ENCODE measurements around the gene UBE2E2. TPM values are rescaled to one million over a fixed set of nuclear protein-coding genes. Genes with fewer than 3 reads are reported as not detected.

The UBE2E2 gene
- total and polyA plus RNA-seq, 2 donors from 2014 or later, result 40.9 to 61.7 TPM

DNA sequence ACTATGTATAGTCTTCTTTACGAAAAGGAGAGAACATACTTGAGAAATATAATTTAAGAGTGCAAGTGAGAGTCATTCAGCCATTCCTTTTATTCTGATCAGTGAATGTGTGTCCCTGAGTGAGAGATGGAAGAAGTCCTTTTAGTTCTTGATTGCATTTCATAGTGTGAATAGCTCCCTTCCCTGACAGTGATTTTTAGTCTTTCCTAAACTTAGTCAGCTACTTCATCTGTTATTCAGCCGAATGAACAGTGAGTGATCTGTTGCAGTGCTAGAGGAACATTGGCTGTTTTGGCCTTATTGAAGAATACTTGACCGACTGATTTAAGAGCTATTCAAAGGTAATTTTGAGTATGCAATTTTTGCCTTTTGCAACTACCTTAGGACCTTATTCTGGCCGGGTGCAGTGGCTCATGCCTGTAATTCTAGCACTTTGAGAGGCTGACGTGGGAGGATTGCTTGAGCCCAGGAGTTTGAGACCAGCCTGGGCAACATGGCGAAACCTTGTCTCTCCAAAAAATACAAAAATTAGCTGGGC lies 45.5 kb downstream of the UBE2E2 start:
- no peak overlapping the region for H3K27ac ChIP-seq (ENCODE audit: low read depth in 2 of 2, low read length in 2 of 2)
- H3K9me3 ChIP-seq (ENCODE audit: control insufficient read depth in 2 of 3, insufficient read depth in 1 of 3, low read length in 3 of 3), result no peaks in the 10 kb centered on the region
- H3K4me3 ChIP-seq (ENCODE audit: low read length in 3 of 3), result no peak overlapping the region
- no peak for FAIRE-seq
- no peaks in the 10 kb centered on the region for H3K36me3 ChIP-seq (ENCODE audit: control insufficient read depth in 2 of 3, insufficient read depth in 3 of 3, low read length in 3 of 3)
- TF ChIP-seq CTCF (IDR thresholded peaks at IDR 0.05; ENCODE audit: borderline replicate concordance, extremely low read depth, insufficient read depth), result no peak
- H3K27me3 ChIP-seq (ENCODE audit: control insufficient read depth, insufficient read depth, low read length), result no peaks in the 10 kb centered on the region
- H3K9ac ChIP-seq (ENCODE audit: low read length in 3 of 3), result no peak overlapping the region
- H3K4me1 ChIP-seq (ENCODE audit: control insufficient read depth in 2 of 3, insufficient read depth in 2 of 3, low read depth in 1 of 3, low read length in 3 of 3), result no peaks in the 10 kb centered on the region
- no peak for DNase-seq
- intact Hi-C loops (cut with DNase I), result no loop called here

GRCh38 chr3:23249961-23250360 lies 46.8 kb downstream of the UBE2E2 start:
- no peak for TF ChIP-seq CTCF (IDR thresholded peaks at IDR 0.05; ENCODE audit: borderline replicate concordance, extremely low read depth, insufficient read depth)
- intact Hi-C loops (cut with DNase I), result no loop called here
- Histone ChIP-seq H3K27ac (ENCODE audit: low read depth in 2 of 2, low read length in 2 of 2) (no peak overlapping the region), H3K9ac (ENCODE audit: low read length in 3 of 3) (no peak overlapping the region), H3K9me3 (ENCODE audit: control insufficient read depth in 2 of 3, insufficient read depth in 1 of 3, low read length in 3 of 3) (no peaks in the 10 kb centered on the region), H3K27me3 (ENCODE audit: control insufficient read depth, insufficient read depth, low read length) (no peaks in the 10 kb centered on the region), H3K36me3 (ENCODE audit: control insufficient read depth in 2 of 3, insufficient read depth in 3 of 3, low read length in 3 of 3) (no peaks in the 10 kb centered on the region), H3K4me1 (ENCODE audit: control insufficient read depth in 2 of 3, insufficient read depth in 2 of 3, low read depth in 1 of 3, low read length in 3 of 3) (peaks cover 0 to 8% (median 0%) of the 10 kb centered on the region in 3 donors), H3K4me3 (ENCODE audit: low read length in 3 of 3) (no peak overlapping the region)
- FAIRE-seq, result no peak
- no peak for DNase-seq

DNA sequence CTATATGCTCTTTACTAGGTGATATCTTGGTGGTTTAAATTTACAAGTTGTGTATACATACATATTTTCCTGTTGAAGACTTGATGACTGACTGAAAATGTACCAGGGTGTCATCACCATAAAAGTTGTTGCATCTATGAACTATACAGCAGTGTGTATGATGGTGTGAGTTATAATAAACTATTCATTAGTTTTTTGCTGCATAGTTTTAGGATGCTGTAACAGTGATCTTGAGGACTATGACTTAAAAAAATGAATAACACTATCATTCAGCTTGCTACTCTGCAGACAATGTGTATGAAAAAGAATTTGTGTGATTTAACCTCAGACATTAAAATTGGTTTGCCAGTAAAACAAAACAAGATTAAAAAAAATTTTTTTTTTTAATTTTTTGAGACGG lies 49.0 kb downstream of the UBE2E2 start:
- Histone ChIP-seq H3K4me1 (ENCODE audit: control insufficient read depth in 2 of 3, insufficient read depth in 2 of 3, low read depth in 1 of 3, low read length in 3 of 3) (peaks cover 0 to 16% (median 2%) of the 10 kb centered on the region in 3 donors), H3K9me3 (ENCODE audit: control insufficient read depth in 2 of 3, insufficient read depth in 1 of 3, low read length in 3 of 3) (no peaks in the 10 kb centered on the region), H3K36me3 (ENCODE audit: control insufficient read depth in 2 of 3, insufficient read depth in 3 of 3, low read length in 3 of 3) (no peaks in the 10 kb centered on the region), H3K9ac (ENCODE audit: low read length in 3 of 3) (no peak overlapping the region), H3K4me3 (ENCODE audit: low read length in 3 of 3) (no peak overlapping the region), H3K27me3 (ENCODE audit: control insufficient read depth, insufficient read depth, low read length) (no peaks in the 10 kb centered on the region), H3K27ac (ENCODE audit: low read depth in 2 of 2, low read length in 2 of 2) (no peak overlapping the region)
- intact Hi-C loops (cut with DNase I), result no loop called here
- no peak for TF ChIP-seq CTCF (IDR thresholded peaks at IDR 0.05; ENCODE audit: borderline replicate concordance, extremely low read depth, insufficient read depth)
- no peak for DNase-seq
- no peak for FAIRE-seq

DNA sequence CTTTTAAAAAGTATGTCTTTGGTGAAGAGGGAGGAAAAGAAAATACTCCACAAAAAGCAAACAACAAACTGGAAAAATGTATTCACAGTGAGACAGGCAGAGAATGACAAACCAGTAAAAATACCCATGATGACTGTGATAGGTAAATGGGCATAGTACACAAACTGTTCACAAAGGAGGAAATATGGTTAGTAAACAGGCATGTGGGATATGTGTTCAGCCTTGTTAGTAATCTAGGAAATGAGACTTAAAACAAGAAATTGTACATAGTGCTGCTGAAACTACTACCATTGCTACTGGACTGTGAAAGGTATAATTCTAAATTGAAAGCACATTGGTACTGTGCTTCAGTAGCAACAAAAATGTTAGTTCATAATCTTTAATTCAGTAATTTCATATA lies 50.1 kb downstream of the UBE2E2 start:
- Histone ChIP-seq H3K4me3 (ENCODE audit: low read length in 3 of 3) (no peak overlapping the region), H3K36me3 (ENCODE audit: control insufficient read depth in 2 of 3, insufficient read depth in 3 of 3, low read length in 3 of 3) (no peaks in the 10 kb centered on the region), H3K27ac (ENCODE audit: low read depth in 2 of 2, low read length in 2 of 2) (no peak overlapping the region), H3K9ac (ENCODE audit: low read length in 3 of 3) (no peak overlapping the region), H3K4me1 (ENCODE audit: control insufficient read depth in 2 of 3, insufficient read depth in 2 of 3, low read depth in 1 of 3, low read length in 3 of 3) (peaks cover 0 to 16% (median 2%) of the 10 kb centered on the region in 3 donors), H3K27me3 (ENCODE audit: control insufficient read depth, insufficient read depth, low read length) (no peaks in the 10 kb centered on the region), H3K9me3 (ENCODE audit: control insufficient read depth in 2 of 3, insufficient read depth in 1 of 3, low read length in 3 of 3) (no peaks in the 10 kb centered on the region)
- TF ChIP-seq CTCF (IDR thresholded peaks at IDR 0.05; ENCODE audit: borderline replicate concordance, extremely low read depth, insufficient read depth), result no peak
- no peak for DNase-seq
- intact Hi-C loops (cut with DNase I), result no loop called here
- FAIRE-seq, result no peak
